Keratinocyte (primary cell): ENCODE measurements around the gene PHETA1. TPM values are rescaled to one million over a fixed set of nuclear protein-coding genes. Genes with fewer than 3 reads are reported as not detected.

ENCODE experiments used
- DNase-seq: peaks from one replicate; pipeline ENCODE4 v3.0.0-alpha.2; 2011; ENCODE audit warnings: low read depth, missing footprints, low spot score
- FAIRE-seq: peaks from 2 replicates; lab custom pipeline; 2011; peaks lifted over from hg19 to GRCh38; lab: Jason Lieb, UNC
- H2AFZ ChIP-seq: 2 replicates; pipeline ENCODE4 v1.6.0; 2012; ENCODE audit warnings: low read length, control low read depth, inconsistent platforms; ENCODE audit not compliant: control insufficient read depth
- H3K27ac ChIP-seq: 2 replicates; pipeline ENCODE4 v1.5.1; 2011; ENCODE audit warnings: low read length; ENCODE audit not compliant: control insufficient read depth, insufficient read depth
- H3K27me3 ChIP-seq: 3 replicates; pipeline ENCODE4 v1.6.0; 2011; ENCODE audit warnings: low read length; ENCODE audit not compliant: control insufficient read depth, insufficient read depth; ENCODE audit errors: extremely low read depth
- H3K36me3 ChIP-seq, 2 experiments: 2 replicates in 1 of 2; 3 replicates in 1 of 2; pipeline ENCODE4 v1.5.1; 2011; ENCODE audit warnings: low read length in 2 of 2, mild to moderate bottlenecking in 1 of 2; ENCODE audit not compliant: control insufficient read depth in 2 of 2, insufficient read depth in 2 of 2; ENCODE audit errors: extremely low read depth in 1 of 2
- H3K4me1 ChIP-seq: 3 replicates; pipeline ENCODE4 v1.5.1; 2011; ENCODE audit warnings: low read length; ENCODE audit not compliant: control insufficient read depth, insufficient read depth; ENCODE audit errors: extremely low read depth
- H3K4me2 ChIP-seq: 3 replicates; pipeline ENCODE4 v1.6.0; 2011; ENCODE audit warnings: low read depth, low read length; ENCODE audit not compliant: control insufficient read depth, insufficient read depth; ENCODE audit errors: extremely low read depth
- H3K4me3 ChIP-seq, 3 experiments: fragments of 200-600 bp in 1 of 3; sonication (generic) in 1 of 3; 2 replicates in 2 of 3; 3 replicates in 1 of 3; pipeline ENCODE4 v1.5.1; 2011 to 2016; ENCODE audit warnings: low read length in 3 of 3, mild to moderate bottlenecking in 3 of 3, control low read depth in 2 of 3, inconsistent platforms in 1 of 3, low read depth in 1 of 3, mixed read lengths in 1 of 3, mixed run types in 1 of 3, moderate library complexity in 1 of 3; ENCODE audit not compliant: control insufficient read depth in 2 of 3, insufficient read depth in 2 of 3; ENCODE audit errors: extremely low read depth in 1 of 3
- H3K79me2 ChIP-seq: 2 replicates; pipeline ENCODE4 v1.6.0; 2012; ENCODE audit warnings: low read length; ENCODE audit not compliant: control insufficient read depth, insufficient read depth
- H3K9ac ChIP-seq: 3 replicates; pipeline ENCODE4 v1.6.0; 2011; ENCODE audit warnings: low read length; ENCODE audit not compliant: control insufficient read depth, insufficient read depth; ENCODE audit errors: extremely low read depth
- H3K9me1 ChIP-seq: 3 replicates; pipeline ENCODE4 v1.6.0; 2011; ENCODE audit warnings: low read length; ENCODE audit not compliant: control insufficient read depth, insufficient read depth; ENCODE audit errors: extremely low read depth
- H3K9me3 ChIP-seq: 2 replicates; pipeline ENCODE4 v1.5.1; 2012; ENCODE audit warnings: low read depth, low read length; ENCODE audit not compliant: control insufficient read depth
- H4K20me1 ChIP-seq: 3 replicates; pipeline ENCODE4 v1.6.0; 2011; ENCODE audit warnings: low read length; ENCODE audit not compliant: control insufficient read depth, insufficient read depth; ENCODE audit errors: extremely low read depth
- EZH2 ChIP-seq: IDR thresholded peaks from one replicate; pipeline ENCODE4 v1.6.1; 2012; ENCODE audit warnings: inconsistent platforms, mild to moderate bottlenecking, low read length, moderate library complexity
- dilution Hi-C: fragments of 300-500 bp; cut with MboI; formaldehyde crosslinking; loops from one replicate; pipeline ENCODE4 v1.7.0; 2020; ENCODE audit warnings: low sequenced_read_pairs; ENCODE audit not compliant: extremely low pct_ligation_motif_present
- polyA plus RNA-seq, 5 experiments: library from polyadenylated mRNA; depleted of rRNA in 3 of 5; stranded (reverse) in 3 of 5; stranded (forward) in 1 of 5; unstranded in 1 of 5; fragments of >200 nt; gene quantifications; 1 replicate in 1 of 5; 2 replicates in 3 of 5; 3 replicates in 1 of 5; pipeline versions ENCODE4 v1.2.1 to v1.2.3, GENCODE V29; 2011 to 2012; ENCODE audit warnings: missing spikeins in 2 of 5, low read depth in 1 of 5, low replicate concordance in 1 of 5
- TF ChIP-seq, protein P1 (sequence below), 3 experiments: IDR thresholded peaks in 1 of 3; conservative IDR thresholded peaks in 1 of 3; optimal IDR thresholded peaks in 1 of 3; 2 replicates in 2 of 3; 3 replicates in 1 of 3; pipeline versions ENCODE3 to v1.5.1; 2011; ENCODE audit warnings: low read length in 3 of 3, mild to moderate bottlenecking in 3 of 3, moderate library complexity in 2 of 3, control low read depth in 1 of 3, inconsistent platforms in 1 of 3; ENCODE audit not compliant: insufficient read depth in 2 of 3; ENCODE audit errors: extremely low read depth in 1 of 3

Gene PHETA1
- polyA plus RNA-seq, 1 donor (not counting 4 experiments of a cell fraction or from before 2014, with no cell fraction given): 1.7 TPM

DNA sequence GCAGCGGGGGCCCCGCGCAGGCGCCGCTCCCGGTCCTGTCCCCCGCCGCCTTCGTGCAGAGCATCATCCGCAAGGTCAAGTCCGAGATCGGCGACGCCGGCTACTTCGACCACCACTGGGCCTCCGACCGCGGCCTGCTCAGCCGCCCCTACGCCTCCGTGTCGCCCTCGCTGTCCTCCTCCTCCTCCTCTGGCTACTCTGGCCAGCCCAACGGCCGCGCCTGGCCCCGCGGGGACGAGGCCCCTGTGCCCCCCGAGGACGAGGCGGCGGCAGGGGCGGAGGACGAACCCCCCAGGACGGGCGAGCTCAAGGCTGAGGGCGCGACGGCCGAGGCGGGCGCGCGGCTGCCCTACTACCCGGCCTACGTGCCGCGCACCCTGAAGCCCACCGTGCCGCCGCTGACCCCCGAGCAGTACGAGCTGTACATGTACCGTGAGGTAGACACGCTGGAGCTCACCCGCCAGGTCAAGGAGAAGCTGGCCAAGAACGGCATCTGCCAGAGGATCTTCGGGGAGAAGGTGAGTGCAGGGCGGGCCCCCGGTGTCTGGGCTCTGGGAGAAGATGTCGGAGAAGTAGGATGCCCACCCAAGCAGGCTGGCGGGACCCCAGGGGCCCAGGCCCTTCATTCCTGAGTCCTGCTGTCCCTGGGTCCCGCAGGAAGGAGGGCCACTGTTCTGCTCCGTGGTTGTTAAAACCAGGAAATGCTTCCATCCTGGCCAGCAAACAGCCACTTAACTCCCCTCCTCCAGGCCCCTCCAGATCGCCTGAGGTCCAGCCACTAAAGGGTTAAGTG is 48.4 kb downstream of the PHETA1 start:
- FAIRE-seq: no peak
- Histone ChIP-seq H3K27me3 (no peaks in the 10 kb centered on the region), H3K4me2 (no peak overlapping the region), H3K9me3 (no peaks in the 10 kb centered on the region), H3K9me1 (no peaks in the 10 kb centered on the region), H2AFZ (no peak overlapping the region), H4K20me1 (no peaks in the 10 kb centered on the region), H3K27ac (no peak overlapping the region), H3K79me2 (no peaks in the 10 kb centered on the region), H3K4me1 (no peaks in the 10 kb centered on the region), H3K4me3 (no peak overlapping the region), H3K9ac (no peak overlapping the region), H3K36me3 (no peaks in the 10 kb centered on the region)
- dilution Hi-C loops: no loop called here
- DNase-seq: no peak
- no peak for TF ChIP-seq EZH2
- TF ChIP-seq, protein P1, sequence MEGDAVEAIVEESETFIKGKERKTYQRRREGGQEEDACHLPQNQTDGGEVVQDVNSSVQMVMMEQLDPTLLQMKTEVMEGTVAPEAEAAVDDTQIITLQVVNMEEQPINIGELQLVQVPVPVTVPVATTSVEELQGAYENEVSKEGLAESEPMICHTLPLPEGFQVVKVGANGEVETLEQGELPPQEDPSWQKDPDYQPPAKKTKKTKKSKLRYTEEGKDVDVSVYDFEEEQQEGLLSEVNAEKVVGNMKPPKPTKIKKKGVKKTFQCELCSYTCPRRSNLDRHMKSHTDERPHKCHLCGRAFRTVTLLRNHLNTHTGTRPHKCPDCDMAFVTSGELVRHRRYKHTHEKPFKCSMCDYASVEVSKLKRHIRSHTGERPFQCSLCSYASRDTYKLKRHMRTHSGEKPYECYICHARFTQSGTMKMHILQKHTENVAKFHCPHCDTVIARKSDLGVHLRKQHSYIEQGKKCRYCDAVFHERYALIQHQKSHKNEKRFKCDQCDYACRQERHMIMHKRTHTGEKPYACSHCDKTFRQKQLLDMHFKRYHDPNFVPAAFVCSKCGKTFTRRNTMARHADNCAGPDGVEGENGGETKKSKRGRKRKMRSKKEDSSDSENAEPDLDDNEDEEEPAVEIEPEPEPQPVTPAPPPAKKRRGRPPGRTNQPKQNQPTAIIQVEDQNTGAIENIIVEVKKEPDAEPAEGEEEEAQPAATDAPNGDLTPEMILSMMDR (optimal IDR thresholded peaks at IDR 0.05 in 1 of 3, IDR thresholded peaks at IDR 0.05 in 1 of 3, conservative IDR thresholded peaks at IDR 0.05 in 1 of 3; ENCODE audit: extremely low read depth in 1 of 3, insufficient read depth in 2 of 3, low read length in 3 of 3): no peak

DNA sequence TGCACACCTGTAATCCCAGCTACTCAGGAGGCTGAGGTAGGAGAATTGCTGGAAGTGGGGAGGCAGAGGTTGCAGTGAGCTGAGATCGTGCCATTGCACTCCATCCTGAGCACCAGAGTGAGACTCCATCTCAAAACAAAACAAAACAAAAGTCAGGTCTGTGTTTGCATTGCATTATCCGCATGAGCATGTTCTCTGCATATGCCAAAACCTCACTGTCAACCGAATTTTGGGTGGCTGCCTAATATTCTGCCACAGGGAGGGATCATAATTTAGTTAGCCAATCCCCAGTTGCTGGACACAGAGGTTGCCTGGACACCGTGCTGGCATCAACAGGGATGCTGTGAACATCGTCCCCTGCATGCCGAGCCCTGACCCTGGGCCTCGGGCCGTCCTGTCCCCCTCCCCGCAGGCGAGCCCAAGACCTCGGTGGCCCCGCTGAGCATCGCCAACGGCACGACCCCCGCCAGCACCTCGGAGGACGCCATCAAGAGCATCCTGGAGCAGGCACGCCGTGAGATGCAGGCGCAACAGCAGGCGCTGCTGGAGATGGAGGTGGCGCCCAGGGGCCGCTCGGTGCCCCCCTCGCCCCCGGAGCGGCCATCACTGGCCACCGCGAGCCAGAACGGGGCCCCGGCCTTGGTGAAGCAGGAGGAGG is 49.2 kb downstream of the PHETA1 start:
- Histone ChIP-seq H3K79me2 (no peaks in the 10 kb centered on the region), H3K4me2 (no peak overlapping the region), H3K27ac (no peak overlapping the region), H3K4me3 (no peak overlapping the region), H3K9ac (no peak overlapping the region), H3K27me3 (no peaks in the 10 kb centered on the region), H3K36me3 (no peaks in the 10 kb centered on the region), H4K20me1 (no peaks in the 10 kb centered on the region), H3K9me1 (no peaks in the 10 kb centered on the region), H3K9me3 (no peaks in the 10 kb centered on the region), H3K4me1 (no peaks in the 10 kb centered on the region), H2AFZ (no peak overlapping the region)
- no peak for TF ChIP-seq EZH2
- TF ChIP-seq, protein P1 (optimal IDR thresholded peaks at IDR 0.05 in 1 of 3, IDR thresholded peaks at IDR 0.05 in 1 of 3, conservative IDR thresholded peaks at IDR 0.05 in 1 of 3; ENCODE audit: extremely low read depth in 1 of 3, insufficient read depth in 2 of 3, low read length in 3 of 3): no peak
- dilution Hi-C loops: no loop called here
- FAIRE-seq (no peak), DNase-seq (no peak)
